IPS-18c (cell line): ENCODE results near the gene CAB39L.

Source experiments
- H3K4me3 ChIP-seq: 2 replicates; pipeline ENCODE4 v1.7.0; 2013; ENCODE audit warnings: low read depth, mild to moderate bottlenecking, low read length, moderate library complexity; ENCODE audit not compliant: insufficient read depth
- H3K9me3 ChIP-seq: one replicate; pipeline ENCODE4 v1.6.1; 2013; ENCODE audit warnings: mild to moderate bottlenecking, low read length, moderate library complexity; ENCODE audit not compliant: control insufficient read depth, insufficient read depth

The CAB39L gene

DNA sequence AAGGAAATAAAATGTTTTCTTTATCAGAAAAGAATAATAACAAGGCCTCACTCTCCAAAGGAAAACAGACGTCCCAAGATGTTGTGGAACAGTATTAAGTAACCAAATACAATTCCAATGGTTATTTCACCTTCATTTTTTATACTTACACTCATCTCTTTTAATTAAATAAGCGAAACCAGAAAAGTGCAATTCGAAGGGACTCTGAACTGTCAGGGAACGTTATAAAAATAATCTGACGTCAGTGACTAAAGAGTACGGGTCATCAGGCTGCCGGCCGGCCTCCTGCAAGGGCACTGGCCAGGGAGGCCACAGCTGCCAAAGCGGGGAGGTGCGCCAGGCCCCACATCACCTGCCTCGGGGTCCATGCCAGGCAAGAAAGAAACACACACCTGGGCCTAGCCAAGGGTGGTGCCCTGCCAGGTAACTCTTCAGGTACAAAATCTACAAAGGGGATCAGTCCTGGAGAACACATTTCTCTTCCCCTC, 134.9 kb downstream of the CAB39L start:
- H3K9me3 ChIP-seq = no peaks in the 10 kb centered on the region
- no peak overlapping the region for H3K4me3 ChIP-seq

GRCh38 chr13:49308097-49308875, 135.6 kb downstream of the CAB39L start:
- H3K4me3 ChIP-seq = no peak overlapping the region
- H3K9me3 ChIP-seq = no peaks in the 10 kb centered on the region

GRCh38 chr13:49307365-49307764, 136.5 kb downstream of the CAB39L start:
- H3K4me3 ChIP-seq = no peak overlapping the region
- H3K9me3 ChIP-seq = no peaks in the 10 kb centered on the region

DNA sequence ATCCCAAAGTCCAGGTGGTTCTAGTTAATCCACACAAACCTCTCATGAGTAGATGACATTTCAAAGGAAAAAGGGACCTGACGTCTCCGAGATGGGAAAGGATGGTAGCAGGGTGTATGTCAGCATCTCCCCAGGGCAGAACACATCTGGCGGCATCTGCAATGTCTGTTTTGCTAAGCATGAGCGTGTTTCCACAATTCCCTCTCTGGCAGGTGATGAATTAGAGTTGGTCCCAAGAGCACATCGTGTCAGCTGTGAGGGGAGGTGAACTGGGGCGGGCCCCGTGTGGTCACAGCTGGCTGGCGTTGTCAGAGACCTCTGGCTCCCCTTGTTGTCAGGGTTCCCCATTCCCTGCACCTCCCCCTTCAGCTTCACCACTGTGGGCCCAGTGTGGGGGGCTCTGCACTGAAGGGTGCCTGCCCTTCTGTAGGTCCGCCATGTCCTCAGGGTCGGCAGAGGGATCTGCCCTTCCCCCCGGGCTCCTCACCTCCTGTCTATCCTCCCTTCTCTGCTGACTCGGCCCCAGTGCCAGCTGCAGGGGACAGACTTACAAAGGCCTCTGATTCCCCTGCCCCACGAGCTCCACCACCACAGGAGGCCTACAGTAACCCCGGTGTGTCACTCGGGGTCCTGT, 138.0 kb downstream of the CAB39L start:
- Histone ChIP-seq H3K4me3 (no peak overlapping the region), H3K9me3 (no peaks in the 10 kb centered on the region)

GRCh38 chr13:49304763-49305700, 138.8 kb downstream of the CAB39L start:
- Histone ChIP-seq H3K4me3 (no peak overlapping the region), H3K9me3 (no peaks in the 10 kb centered on the region)

GRCh38 chr13:49304356-49304755, 139.5 kb downstream of the CAB39L start:
- no peaks in the 10 kb centered on the region for H3K9me3 ChIP-seq
- H3K4me3 ChIP-seq = no peak overlapping the region

DNA sequence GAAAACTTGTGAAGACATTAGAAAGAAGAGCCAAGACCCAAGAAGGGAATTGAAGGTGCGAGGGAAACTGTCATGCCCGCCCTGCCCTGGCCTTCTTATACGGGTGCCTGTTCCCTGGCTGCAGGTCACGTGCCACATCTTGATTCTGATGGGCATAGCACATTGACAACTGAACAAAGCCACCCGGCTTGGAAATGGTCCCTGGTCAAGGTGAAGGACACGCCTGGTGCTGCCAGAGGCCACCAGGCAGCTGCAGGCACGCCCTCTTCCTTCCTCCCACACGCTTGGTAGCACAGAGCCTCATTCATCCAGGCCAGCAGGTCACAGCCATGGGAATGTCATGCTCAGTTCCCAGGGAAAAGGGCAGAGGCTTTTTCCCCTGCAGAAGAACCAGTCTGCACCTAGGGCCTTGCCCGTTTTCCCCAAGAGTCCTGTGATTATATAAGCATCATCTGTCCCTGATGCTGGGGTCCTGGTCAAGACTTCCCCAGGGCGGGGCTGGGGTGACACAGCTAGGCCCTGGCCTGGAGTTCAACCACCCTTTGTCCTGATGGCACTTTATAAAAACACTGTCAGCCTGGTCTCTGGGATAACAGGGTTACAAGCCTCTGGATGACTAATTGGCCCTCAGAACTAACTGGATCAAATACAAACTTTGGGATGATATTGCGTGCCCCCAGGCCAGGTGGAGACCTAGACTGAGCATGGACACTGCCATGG, 140.2 kb downstream of the CAB39L start:
- H3K9me3 ChIP-seq = no peaks in the 10 kb centered on the region
- no peak overlapping the region for H3K4me3 ChIP-seq

DNA sequence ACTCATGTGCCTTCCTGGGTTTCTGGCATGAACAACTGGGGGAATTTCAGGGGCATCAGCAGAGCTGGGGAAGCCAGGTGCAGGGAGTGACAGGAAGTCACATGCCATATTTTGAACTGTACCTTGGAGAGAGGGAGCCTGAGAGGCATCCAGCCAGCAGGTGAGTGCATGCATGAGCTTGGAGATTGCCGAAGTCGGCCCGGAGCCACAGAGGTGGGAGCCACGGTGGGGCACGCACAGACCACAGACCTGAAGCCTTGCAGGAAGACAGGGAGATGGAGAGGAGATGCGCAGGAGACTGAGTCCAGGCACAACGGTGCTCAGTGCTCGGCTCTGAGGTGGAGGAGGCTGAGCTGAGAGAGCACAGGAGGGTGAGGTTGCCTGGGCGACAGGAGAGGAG, 141.0 kb downstream of the CAB39L start:
- Histone ChIP-seq H3K9me3 (no peaks in the 10 kb centered on the region), H3K4me3 (no peak overlapping the region)

- no peak overlapping the region for H3K4me3 ChIP-seq
- no peaks in the 10 kb centered on the region for H3K9me3 ChIP-seq
Observed at GRCh38 chr13:49302222-49302621, 141.6 kb downstream of the CAB39L start.

GRCh38 chr13:49300739-49301589, 142.9 kb downstream of the CAB39L start:
- H3K4me3 ChIP-seq = no peak overlapping the region
- no peaks in the 10 kb centered on the region for H3K9me3 ChIP-seq

DNA sequence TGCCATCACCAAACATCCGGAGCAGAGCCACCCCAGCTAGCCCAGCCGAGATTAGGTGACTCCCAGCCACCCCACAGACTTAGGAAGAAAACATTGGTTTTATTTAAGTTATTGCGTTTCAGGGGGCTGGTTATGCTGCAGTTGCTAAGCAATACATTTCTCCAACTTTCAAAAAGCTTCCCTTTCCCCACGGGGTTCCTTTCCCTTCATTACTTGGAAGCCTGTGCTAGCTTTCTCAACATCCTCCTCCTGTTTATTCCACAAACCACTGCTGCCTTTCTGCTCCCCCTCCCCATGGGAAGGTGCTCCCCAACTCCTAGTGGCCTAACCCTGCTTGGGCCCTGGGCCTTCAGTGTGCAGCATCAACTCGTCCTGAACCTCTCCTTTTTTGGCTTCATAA, 143.6 kb downstream of the CAB39L start:
- Histone ChIP-seq H3K9me3 (no peaks in the 10 kb centered on the region), H3K4me3 (no peak overlapping the region)

DNA sequence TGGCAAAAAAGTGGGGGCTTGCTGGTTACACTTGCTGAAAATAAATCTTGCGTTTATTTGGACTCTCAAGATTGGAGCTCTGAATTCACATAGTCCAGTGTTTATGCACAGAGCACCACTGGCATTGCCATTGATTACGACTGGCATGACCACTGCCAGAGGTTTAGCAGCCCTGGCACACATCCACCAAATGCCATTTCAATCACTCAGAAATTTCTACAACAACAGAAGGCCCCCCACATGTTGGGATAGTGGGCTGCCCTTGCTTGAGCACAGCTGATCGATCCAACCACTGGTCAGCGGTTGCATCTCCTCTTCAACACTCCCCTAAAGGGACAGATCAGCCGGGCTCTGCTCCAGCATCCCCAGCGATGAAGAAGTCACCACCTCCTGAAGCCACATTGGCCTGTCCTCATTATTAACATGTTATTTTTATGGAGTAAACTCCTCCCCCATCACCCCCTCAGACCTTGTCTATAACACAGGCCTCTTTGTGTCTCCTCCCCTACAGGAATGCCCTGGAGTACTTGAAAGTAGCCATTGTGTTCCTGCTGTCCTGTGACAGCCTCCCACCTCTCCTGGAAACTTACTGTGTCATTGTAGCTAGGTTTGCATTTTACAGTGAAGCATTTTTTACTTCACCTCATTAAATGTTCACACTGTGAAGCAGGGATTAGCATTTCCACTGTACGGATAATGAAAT, 144.8 kb downstream of the CAB39L start:
- Histone ChIP-seq H3K9me3 (no peaks in the 10 kb centered on the region), H3K4me3 (no peak overlapping the region)

GRCh38 chr13:49298416-49298815, 145.4 kb downstream of the CAB39L start:
- H3K9me3 ChIP-seq = no peaks in the 10 kb centered on the region
- no peak overlapping the region for H3K4me3 ChIP-seq

- Histone ChIP-seq H3K9me3 (no peaks in the 10 kb centered on the region), H3K4me3 (no peak overlapping the region)
Observed at GRCh38 chr13:49297338-49297737, 146.5 kb downstream of the CAB39L start.

DNA sequence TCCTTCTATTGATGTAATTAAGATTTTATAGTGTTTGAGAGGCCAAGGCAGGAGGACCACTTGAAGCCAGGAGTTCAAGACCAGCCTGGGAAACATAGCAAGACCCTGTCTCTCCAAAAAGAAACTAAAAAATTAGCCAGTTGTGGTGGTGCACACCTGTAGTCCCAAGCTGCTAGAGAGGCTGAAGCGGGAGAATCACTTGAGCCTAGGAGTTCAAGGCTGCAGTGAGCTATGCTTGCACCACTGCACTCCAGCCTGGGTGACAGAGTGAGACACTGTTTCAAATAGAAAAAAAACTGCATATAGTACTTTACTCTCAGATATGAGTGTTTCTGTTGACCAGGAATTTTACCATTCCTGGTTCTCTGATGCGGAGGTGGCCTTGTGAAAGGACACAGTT, 147.2 kb downstream of the CAB39L start:
- H3K4me3 ChIP-seq = no peak overlapping the region
- no peaks in the 10 kb centered on the region for H3K9me3 ChIP-seq

GRCh38 chr13:49295244-49295643, 148.6 kb downstream of the CAB39L start:
- H3K9me3 ChIP-seq = no peaks in the 10 kb centered on the region
- no peak overlapping the region for H3K4me3 ChIP-seq
